SK-N-SH (cell line): ENCODE measurements around the gene ANKUB1.

ENCODE experiments used
- ELF1 ChIP-seq: IDR thresholded peaks from 2 replicates; pipeline ENCODE4 v1.4.0; 2012
- EZH2phosphoT487 ChIP-seq: fragments of 200-600 bp; sonication (generic); IDR thresholded peaks from 2 replicates; pipeline ENCODE4 v1.6.1; 2017; ENCODE audit warnings: low read depth, mixed run types, mild to moderate bottlenecking, antibody characterized with exemption, moderate library complexity, borderline replicate concordance
- GABPA ChIP-seq: IDR thresholded peaks from 2 replicates; pipeline ENCODE4 v1.4.0; 2012; ENCODE audit warnings: low read depth, mild to moderate bottlenecking
- MXI1 ChIP-seq: IDR thresholded peaks from 2 replicates; pipeline ENCODE4 v1.6.1; 2012; ENCODE audit warnings: mild to moderate bottlenecking, low read depth, low read length, improper control_type of control experiment
- NRF1 ChIP-seq: IDR thresholded peaks from 2 replicates; pipeline ENCODE4 v1.6.1; 2012; ENCODE audit warnings: low read depth, mild to moderate bottlenecking, low read length
- TEAD4 ChIP-seq: IDR thresholded peaks from 2 replicates; pipeline ENCODE4 v1.4.0; 2012; ENCODE audit warnings: mild to moderate bottlenecking, borderline replicate concordance; ENCODE audit not compliant: insufficient read depth
- USF2 ChIP-seq: fragments of 150-350 bp; IDR thresholded peaks from 2 replicates; pipeline ENCODE4 v1.6.1; 2017; ENCODE audit warnings: antibody characterized with exemption, low read length, low read depth, borderline replicate concordance
- TF ChIP-seq, protein P1 (sequence below): fragments of 200-600 bp; sonication (generic); IDR thresholded peaks from 2 replicates; pipeline ENCODE4 v1.6.1; 2017; ENCODE audit warnings: antibody characterized with exemption, mild to moderate bottlenecking, moderate library complexity

DNA sequence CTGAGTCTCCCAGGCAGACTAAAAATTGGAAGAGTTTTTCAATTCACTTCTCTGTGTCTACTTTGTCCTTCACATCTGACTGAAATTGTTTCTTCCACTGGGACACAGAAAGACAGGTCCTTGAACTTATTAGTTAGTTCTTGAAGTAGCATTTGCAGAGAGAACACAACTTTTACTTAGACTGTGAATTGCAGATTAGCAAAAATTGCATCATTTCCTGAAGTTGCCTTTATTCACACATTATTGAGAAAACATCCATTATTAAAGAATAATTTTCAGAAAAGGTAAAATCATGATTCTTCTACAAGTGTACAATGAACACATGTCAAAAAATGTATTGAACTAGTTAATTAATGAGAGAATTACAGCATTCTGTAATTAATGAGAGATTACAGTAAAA, 38.6 kb downstream of the ANKUB1 start:
- TF ChIP-seq, protein P1, sequence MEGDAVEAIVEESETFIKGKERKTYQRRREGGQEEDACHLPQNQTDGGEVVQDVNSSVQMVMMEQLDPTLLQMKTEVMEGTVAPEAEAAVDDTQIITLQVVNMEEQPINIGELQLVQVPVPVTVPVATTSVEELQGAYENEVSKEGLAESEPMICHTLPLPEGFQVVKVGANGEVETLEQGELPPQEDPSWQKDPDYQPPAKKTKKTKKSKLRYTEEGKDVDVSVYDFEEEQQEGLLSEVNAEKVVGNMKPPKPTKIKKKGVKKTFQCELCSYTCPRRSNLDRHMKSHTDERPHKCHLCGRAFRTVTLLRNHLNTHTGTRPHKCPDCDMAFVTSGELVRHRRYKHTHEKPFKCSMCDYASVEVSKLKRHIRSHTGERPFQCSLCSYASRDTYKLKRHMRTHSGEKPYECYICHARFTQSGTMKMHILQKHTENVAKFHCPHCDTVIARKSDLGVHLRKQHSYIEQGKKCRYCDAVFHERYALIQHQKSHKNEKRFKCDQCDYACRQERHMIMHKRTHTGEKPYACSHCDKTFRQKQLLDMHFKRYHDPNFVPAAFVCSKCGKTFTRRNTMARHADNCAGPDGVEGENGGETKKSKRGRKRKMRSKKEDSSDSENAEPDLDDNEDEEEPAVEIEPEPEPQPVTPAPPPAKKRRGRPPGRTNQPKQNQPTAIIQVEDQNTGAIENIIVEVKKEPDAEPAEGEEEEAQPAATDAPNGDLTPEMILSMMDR, result no peak
- no peak for TF ChIP-seq GABPA
- no peak for TF ChIP-seq MXI1
- TF ChIP-seq USF2, result no peak
- TF ChIP-seq ELF1, result no peak
- TF ChIP-seq EZH2phosphoT487, result no peak
- no peak for TF ChIP-seq NRF1
- no peak for TF ChIP-seq TEAD4
